ENCODE results near the gene THRB.

Gene THRB

DNA sequence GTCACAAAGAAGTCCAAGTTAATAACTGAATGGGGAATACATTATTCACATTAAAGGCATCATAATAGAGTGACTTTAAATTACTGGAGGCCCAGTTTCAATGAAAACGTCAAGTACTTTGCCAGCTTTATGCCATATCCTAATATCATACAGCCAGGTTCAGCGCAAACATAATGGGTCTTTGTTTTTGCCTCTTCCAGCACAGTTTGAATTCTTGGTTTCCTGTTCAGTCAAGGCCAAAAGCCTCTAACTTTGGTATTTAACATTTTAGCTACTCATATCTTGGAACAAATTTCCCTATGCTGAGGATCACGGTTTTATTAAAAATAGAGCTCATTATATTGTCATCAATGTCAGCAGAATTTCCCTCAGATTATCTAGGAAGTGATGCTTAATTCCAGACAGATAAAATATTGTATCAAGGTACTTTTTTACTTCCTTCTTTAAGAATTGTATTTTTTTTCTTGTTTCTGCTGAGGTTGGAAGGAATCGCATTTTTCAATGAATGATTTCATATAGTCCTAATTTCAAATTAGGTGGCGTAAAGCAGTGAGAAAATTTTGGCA lies 269.2 kb downstream of the THRB start:
- DNase-seq (ENCODE audit: low read depth, low spot score) = no peak
- H3K9me3 ChIP-seq (ENCODE audit: insufficient read depth, low read length) = peaks cover 4% of the 10 kb centered on the region; the same call in 1 of the 2 replicates

DNA sequence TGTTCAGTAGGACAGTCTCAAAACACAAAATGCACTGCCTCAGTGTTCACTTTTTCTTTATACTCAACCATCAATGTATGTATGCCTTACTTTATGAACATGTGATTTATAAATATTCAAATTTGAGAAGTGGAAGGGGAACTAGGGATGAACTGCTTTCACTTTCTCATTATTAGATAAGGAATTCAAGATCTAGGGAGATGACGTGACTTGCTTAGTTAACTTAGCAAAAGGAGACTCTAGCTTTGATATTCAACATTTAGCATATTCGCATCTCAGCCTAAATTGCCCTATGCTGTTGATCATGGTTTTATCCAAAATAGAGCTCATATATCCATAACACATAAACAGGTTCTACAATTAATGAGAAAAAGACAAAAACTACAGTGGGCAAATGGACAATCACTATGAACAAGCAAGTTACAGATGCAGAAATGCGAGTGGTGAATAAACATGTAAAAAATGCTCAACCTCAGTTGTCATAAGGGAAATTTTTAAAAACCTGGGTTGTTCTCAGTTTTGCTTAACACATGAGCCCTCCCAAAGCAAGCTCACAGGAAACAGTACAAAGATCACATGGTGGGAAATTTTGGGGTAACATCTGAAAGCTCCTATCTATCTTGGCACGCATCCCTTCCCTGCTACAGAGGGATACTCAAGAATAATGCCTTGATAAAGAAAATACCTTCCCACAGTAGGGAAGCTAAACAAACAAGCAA lies 269.8 kb downstream of the THRB start:
- Histone ChIP-seq H3K9me3 (ENCODE audit: insufficient read depth, low read length) (peaks cover 4% of the 10 kb centered on the region; the same call in 1 of the 2 replicates), H3K9ac (ENCODE audit: insufficient read length, low read depth) (no peak overlapping the region), H3K27me3 (ENCODE audit: insufficient read depth, insufficient read length) (no peaks in the 10 kb centered on the region), H3K36me3 (ENCODE audit: insufficient read depth, insufficient read length, low read length) (no peaks in the 10 kb centered on the region), H3K4me1 (ENCODE audit: insufficient read depth, insufficient read length) (peaks cover 3% of the 10 kb centered on the region), H3K4me3 (ENCODE audit: insufficient read length, low read depth) (no peak overlapping the region)
- DNase-seq (ENCODE audit: low read depth, low spot score) = no peak
- no peak for TF ChIP-seq YY1 (IDR thresholded peaks at IDR 0.05; ENCODE audit: insufficient read depth, insufficient read length)
- no peak for TF ChIP-seq SUZ12 (IDR thresholded peaks at IDR 0.05; ENCODE audit: extremely low read depth, insufficient read depth, insufficient read length)
- TF ChIP-seq ZNF274 (IDR thresholded peaks at IDR 0.05; ENCODE audit: low read depth, low read length) = no peak

More for the DNA sequence above, 269.2 kb downstream of the THRB start:
- no peak for TF ChIP-seq ZNF274 (IDR thresholded peaks at IDR 0.05; ENCODE audit: low read depth, low read length)
- TF ChIP-seq YY1 (IDR thresholded peaks at IDR 0.05; ENCODE audit: insufficient read depth, insufficient read length) = no peak
- TF ChIP-seq SUZ12 (IDR thresholded peaks at IDR 0.05; ENCODE audit: extremely low read depth, insufficient read depth, insufficient read length) = no peak
- Histone ChIP-seq H3K4me3 (ENCODE audit: insufficient read length, low read depth) (no peak overlapping the region), H3K36me3 (ENCODE audit: insufficient read depth, insufficient read length, low read length) (no peaks in the 10 kb centered on the region), H3K9ac (ENCODE audit: insufficient read length, low read depth) (no peak overlapping the region), H3K27me3 (ENCODE audit: insufficient read depth, insufficient read length) (no peaks in the 10 kb centered on the region), H3K4me1 (ENCODE audit: insufficient read depth, insufficient read length) (peaks cover 3% of the 10 kb centered on the region)

DNA sequence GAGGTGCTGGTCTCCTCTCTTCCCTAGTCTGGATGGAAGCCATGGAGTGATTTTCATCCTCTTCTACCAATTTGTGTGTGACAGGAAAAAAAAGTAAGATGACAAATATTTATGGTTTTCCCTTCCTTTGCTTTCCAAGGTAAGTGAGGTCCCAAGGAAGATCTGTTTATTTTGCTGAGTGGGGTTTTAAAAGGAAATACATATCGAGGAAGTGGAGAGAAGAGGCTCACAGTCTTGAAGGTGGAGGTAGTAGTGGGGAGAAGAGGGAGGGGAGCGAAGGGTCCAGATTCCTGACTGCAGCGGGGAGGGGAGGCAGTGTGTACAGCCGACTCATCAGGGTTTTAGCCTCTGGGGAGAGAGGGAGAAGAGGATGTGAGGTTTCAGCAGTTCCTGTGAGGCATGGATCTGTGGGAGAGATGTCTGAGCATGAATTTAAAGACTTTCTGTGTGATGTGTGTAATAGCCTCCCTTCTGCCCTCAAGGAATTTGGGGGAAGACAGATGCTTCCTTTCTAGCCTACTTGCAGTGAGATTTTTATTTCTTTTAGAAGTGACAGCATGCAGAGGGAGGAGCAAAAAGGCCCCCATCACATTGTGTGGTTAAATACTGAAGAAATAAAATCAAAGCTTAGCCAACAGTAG lies 272.4 kb downstream of the THRB start:
- Histone ChIP-seq H3K9me3 (ENCODE audit: insufficient read depth, low read length) (peaks cover 4% of the 10 kb centered on the region; the same call in 1 of the 2 replicates), H3K9ac (ENCODE audit: insufficient read length, low read depth) (no peak overlapping the region), H3K4me1 (ENCODE audit: insufficient read depth, insufficient read length) (peaks cover 3% of the 10 kb centered on the region), H3K27me3 (ENCODE audit: insufficient read depth, insufficient read length) (no peaks in the 10 kb centered on the region), H3K4me3 (ENCODE audit: insufficient read length, low read depth) (no peak overlapping the region), H3K36me3 (ENCODE audit: insufficient read depth, insufficient read length, low read length) (no peaks in the 10 kb centered on the region)
- DNase-seq (ENCODE audit: low read depth, low spot score) = no peak
- no peak for TF ChIP-seq YY1 (IDR thresholded peaks at IDR 0.05; ENCODE audit: insufficient read depth, insufficient read length)
- no peak for TF ChIP-seq ZNF274 (IDR thresholded peaks at IDR 0.05; ENCODE audit: low read depth, low read length)

DNA sequence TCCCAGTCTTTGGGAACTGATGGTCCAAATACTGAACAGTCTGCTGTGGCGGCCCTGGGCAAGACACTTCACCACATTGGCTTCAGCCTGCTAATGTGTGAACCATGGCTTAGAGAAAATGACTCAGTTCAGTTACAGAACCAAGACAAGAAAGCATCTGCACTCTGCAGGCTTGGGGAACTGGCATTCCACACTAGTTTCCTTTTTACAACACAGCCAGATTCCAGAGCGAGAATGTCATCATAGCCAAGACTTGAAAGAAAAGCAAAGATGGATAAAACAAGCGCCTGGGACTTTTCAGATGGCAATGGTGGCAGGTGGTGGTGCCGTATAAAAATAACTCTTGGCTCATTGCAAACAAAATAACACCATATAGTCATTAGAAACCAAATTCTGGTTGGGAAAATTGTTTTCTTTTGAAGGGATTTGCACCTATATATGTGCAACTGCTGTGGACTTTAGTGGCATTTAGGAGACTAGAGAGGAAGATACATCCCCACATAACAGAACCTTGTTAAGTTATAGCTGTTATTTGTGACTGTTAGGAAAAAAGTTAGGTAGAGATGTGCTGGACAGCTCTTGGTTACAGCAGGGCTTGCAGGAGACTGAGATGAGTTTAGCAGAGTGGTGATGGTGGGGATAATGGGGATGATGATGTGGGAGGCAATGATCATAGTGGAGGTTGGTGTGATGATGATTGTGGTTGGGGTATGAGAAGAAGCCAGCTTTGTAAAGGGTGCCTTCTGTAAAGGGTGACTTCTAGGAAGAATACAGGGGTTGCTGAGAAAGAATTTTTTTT lies 273.6 kb downstream of the THRB start:
- Histone ChIP-seq H3K9ac (ENCODE audit: insufficient read length, low read depth) (no peak overlapping the region), H3K27me3 (ENCODE audit: insufficient read depth, insufficient read length) (no peaks in the 10 kb centered on the region), H3K9me3 (ENCODE audit: insufficient read depth, low read length) (peaks cover 4% of the 10 kb centered on the region; the same call in 1 of the 2 replicates), H3K36me3 (ENCODE audit: insufficient read depth, insufficient read length, low read length) (no peaks in the 10 kb centered on the region), H3K4me3 (ENCODE audit: insufficient read length, low read depth) (no peak overlapping the region), H3K4me1 (ENCODE audit: insufficient read depth, insufficient read length) (peaks cover 3% of the 10 kb centered on the region)
- no peak for TF ChIP-seq SUZ12 (IDR thresholded peaks at IDR 0.05; ENCODE audit: extremely low read depth, insufficient read depth, insufficient read length)
- no peak for TF ChIP-seq ZNF274 (IDR thresholded peaks at IDR 0.05; ENCODE audit: low read depth, low read length)
- no peak for TF ChIP-seq YY1 (IDR thresholded peaks at IDR 0.05; ENCODE audit: insufficient read depth, insufficient read length)
- peak; percentile 57 for DNase-seq (ENCODE audit: low read depth, low spot score)

DNA sequence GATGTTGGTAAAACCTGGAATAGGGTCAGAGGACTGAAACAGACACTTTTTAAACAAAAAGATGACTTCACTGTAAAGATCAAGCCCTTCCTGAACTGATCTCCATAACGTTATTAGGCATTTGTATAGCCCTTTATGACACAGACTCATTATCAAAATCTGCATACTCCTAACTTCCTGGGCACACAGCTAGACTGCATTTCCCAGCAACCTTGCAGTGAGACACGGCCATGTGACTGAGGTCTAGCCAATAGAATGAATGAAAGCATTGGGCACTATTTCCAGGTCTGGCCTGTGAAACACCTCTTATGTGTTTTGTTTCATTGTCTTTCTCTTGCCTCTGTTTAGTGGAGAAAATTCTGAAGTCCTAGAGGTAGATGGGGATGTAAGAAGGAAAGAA lies 279.1 kb downstream of the THRB start:
- no peak for TF ChIP-seq SUZ12 (IDR thresholded peaks at IDR 0.05; ENCODE audit: extremely low read depth, insufficient read depth, insufficient read length)
- no peak for TF ChIP-seq ZNF274 (IDR thresholded peaks at IDR 0.05; ENCODE audit: low read depth, low read length)
- no peak for TF ChIP-seq YY1 (IDR thresholded peaks at IDR 0.05; ENCODE audit: insufficient read depth, insufficient read length)
- DNase-seq (ENCODE audit: low read depth, low spot score) = no peak

DNA sequence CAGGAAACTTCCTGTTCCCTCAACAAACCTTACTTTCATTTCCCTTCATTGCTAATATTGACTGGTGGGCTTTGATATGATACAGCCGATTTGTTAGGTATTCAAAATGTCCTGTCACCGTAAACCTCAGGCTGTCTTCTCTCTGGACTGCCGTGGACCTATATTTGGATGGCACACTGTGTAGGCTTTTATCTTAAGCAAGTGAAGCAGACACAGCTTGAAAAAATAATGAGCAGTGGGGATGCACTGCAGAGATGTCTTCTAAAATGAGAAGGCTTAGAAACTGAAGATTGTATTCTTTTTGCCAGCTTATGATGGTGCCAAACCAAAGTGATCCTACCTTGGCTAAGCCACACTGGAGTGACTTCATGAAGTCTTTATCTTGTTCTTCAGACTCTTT lies 283.3 kb downstream of the THRB start:
- H3K4me3 ChIP-seq (ENCODE audit: insufficient read length, low read depth) = no peak overlapping the region
- H3K36me3 ChIP-seq (ENCODE audit: insufficient read depth, insufficient read length, low read length) = no peaks in the 10 kb centered on the region
- TF ChIP-seq YY1 (IDR thresholded peaks at IDR 0.05; ENCODE audit: insufficient read depth, insufficient read length) (no peak), ZNF274 (IDR thresholded peaks at IDR 0.05; ENCODE audit: low read depth, low read length) (no peak), SUZ12 (IDR thresholded peaks at IDR 0.05; ENCODE audit: extremely low read depth, insufficient read depth, insufficient read length) (no peak)
- H3K4me1 ChIP-seq (ENCODE audit: insufficient read depth, insufficient read length) = no peaks in the 10 kb centered on the region
- no peak for DNase-seq (ENCODE audit: low read depth, low spot score)
- no peaks in the 10 kb centered on the region for H3K27me3 ChIP-seq (ENCODE audit: insufficient read depth, insufficient read length)
- H3K9ac ChIP-seq (ENCODE audit: insufficient read length, low read depth) = no peak overlapping the region
- H3K9me3 ChIP-seq (ENCODE audit: insufficient read depth, low read length) = no peaks in the 10 kb centered on the region

More for the DNA sequence above, 279.1 kb downstream of the THRB start:
- no peaks in the 10 kb centered on the region for H3K9me3 ChIP-seq (ENCODE audit: insufficient read depth, low read length)
- no peaks in the 10 kb centered on the region for H3K4me1 ChIP-seq (ENCODE audit: insufficient read depth, insufficient read length)
- no peak overlapping the region for H3K4me3 ChIP-seq (ENCODE audit: insufficient read length, low read depth)
- H3K9ac ChIP-seq (ENCODE audit: insufficient read length, low read depth) = no peak overlapping the region
- H3K36me3 ChIP-seq (ENCODE audit: insufficient read depth, insufficient read length, low read length) = no peaks in the 10 kb centered on the region
- no peaks in the 10 kb centered on the region for H3K27me3 ChIP-seq (ENCODE audit: insufficient read depth, insufficient read length)

All from NT2/D1 (cell line).